NCI-H446 (cell line): ENCODE measurements around the gene TSHZ2.

Source experiments
- DNase-seq, 2 experiments: peaks; one replicate each; lab custom pipeline; 2025; lab: John Stamatoyannopoulos, UW

Gene TSHZ2

DNA sequence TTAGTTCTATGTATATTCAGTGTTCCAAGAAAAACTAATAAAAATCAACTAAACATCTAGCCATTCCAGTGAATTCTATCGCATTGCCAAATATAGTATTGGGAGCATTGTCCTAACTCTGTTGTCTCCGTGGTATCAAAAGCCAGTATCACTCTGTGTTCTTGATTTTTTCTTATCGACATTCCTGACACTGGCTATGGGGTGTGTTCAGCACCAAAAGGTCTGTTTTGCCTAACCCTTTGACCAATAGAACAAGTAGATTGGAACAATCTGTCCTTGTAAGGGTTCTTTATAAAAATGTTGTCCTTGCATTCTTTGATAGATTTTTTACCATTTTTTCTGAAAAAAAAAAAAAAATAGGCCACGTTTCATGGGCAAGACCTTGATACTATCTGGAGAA lies 161.5 kb downstream of the TSHZ2 start:
- no peak for DNase-seq

DNA sequence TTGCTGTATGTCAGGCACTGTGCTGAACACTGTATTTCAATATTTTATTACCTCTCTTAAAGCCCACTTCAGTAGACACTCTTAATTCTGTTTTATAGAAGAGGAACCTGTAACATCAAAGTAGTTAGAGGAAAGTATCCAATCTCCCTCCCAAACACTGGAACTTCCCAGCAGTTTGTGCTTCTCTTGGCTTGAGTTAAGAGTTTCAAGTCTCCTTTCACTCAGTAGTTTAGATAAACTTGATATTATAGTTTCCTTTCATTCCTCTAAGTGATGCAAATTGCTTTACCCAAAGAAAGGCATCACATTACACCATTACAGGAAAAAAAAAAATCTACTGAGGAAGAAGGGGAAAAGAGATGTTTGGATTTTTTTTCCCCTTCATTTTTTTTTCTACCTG lies 164.3 kb downstream of the TSHZ2 start:
- no peak for DNase-seq

- no peak for DNase-seq
Measured at GRCh38 chr20:53138454-53139262, 166.5 kb downstream of the TSHZ2 start.

GRCh38 chr20:53141201-53142050 lies 169.3 kb downstream of the TSHZ2 start:
- no peak for DNase-seq

GRCh38 chr20:53142225-53143127 lies 170.3 kb downstream of the TSHZ2 start:
- no peak for DNase-seq

DNA sequence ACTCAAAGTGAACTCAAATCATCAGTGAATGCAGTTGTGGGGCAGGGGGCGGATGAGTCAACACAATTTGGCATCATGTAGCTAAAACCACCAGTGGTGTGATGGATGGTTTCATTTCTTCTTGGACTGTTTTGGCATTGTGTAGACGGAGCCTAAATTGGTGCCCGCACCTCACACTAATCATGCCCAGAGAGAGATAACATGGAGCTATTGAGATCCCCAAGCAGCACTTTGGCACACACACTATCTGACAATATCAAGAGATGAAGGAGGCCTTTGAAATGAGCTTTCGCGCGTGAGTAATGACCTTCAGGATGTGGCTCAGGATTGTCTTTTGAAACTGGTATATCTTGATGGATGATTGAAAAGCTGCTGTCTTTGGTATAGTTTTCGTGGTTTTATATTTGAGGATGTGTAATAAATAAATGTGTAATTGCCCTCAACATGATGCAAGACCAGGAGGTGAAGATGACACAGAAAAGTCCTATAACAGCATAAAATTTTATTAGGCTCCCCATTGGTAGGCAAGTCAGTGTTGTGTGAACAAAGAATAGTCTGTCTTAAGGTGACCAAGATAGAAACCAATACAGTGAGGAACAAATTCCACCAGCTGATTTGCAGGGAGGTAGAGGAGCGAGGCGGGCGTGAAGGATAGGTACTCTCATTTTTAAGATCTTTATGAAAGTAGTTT lies 174.2 kb downstream of the TSHZ2 start:
- DNase-seq: no peak

DNA sequence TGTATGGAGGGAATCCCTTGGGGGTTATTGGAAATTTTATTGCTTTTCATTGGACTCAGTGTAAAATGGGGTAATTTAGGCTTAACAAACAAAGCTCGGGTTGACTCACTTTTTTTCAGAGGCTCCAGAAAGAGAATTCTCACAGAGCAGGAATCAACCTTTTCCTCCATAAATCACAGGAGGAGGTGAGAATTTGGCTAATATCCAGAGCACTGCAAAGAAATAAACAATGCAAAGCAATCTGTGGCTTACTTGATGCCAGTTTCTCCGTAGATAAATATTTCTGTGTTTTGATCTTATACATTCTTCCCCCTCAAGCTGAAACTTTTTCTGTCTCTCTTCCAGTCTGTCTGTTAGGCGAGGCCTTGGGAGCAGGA lies 176.6 kb downstream of the TSHZ2 start:
- peak in 1 of 2 experiments; percentile 38 for DNase-seq

- no peak for DNase-seq
Measured at GRCh38 chr20:53149148-53149889, 177.2 kb downstream of the TSHZ2 start.

GRCh38 chr20:53149890-53150205 lies 177.7 kb downstream of the TSHZ2 start:
- no peak for DNase-seq

DNA sequence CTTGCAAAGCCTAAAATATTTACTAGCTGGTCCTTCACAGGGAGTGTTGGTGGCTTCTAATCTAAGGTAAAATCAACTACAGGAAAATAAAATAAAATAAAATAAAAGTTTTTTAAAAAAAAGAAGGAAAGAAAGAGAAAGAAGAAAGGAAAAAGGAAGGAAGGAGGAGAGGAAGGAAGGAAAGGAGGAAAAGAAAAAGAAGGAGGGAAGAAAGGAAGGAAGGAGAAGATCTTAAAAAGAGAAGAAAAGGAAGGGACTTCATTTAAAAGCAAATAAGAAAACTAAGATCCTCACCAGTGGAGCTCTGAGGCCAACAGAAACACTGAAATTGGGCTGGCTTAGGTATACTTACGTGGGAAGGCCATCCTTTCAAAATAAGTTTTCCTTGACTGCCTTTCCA lies 178.4 kb downstream of the TSHZ2 start:
- no peak for DNase-seq

GRCh38 chr20:53152228-53152627 lies 180.1 kb downstream of the TSHZ2 start:
- no peak for DNase-seq

DNA sequence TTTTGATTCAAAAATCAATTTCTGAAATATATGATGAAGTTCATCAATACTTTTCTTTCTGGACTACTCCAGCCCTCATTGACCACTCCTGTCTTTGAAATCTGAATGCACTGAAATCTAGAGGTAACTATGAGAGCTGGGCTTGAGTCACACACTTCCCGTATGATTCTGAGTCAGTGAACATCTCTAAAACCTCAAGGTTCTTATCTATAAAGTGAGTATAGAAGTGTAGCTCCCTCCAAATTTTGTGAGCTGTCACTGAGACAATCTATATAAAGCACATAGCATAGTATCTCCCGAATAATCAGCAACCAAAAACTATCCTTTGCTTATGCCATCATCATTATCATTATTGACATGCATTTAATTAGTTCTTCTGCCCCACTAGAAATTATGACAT lies 182.4 kb downstream of the TSHZ2 start:
- no peak for DNase-seq

DNA sequence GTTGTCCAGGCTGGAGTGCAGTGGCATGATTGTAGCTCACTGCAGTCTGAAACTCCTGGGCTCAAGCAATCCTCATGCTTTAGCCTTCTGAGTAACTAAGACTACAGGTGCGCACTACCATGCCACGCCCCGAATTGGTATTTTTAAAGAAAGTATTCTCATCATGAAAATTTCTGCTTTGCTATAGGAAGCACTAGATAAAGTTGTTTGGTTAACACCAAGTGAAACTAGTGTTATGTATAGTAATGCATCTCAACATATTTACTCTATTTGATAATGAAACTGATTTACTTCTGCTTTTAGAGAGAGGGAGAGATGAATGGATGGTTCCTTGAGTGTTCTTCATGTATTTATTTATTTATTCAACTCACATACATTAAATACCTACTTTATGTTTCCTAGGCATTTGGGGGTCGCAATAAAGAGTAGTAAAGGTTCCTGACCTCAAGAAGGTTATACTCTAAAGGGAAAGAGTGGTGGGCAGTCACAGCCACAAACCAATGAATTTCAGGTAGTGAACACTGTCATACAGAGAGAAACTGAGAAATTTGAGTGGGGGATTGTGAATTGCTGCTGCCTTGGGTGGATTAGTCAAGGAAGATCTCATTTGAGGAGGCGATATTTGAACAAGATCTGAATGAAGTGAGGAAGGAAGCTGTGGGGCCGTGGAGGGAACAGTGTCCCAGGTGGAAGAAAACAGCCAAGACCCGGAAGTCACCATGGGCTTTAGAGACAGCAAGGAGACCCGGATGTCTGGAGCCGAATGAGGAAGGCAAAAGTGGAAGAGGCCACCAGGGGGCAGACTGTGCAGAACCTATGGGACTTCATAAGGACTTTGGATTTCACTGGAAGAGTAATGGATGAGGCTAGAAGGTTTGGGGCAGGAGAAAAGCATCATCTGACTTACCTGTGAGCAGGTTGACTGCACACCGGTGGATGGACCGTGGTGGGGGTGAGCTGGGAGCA lies 185.6 kb downstream of the TSHZ2 start:
- peak in 1 of 2 experiments; percentile 48 for DNase-seq

GRCh38 chr20:53159160-53159559 lies 187.0 kb downstream of the TSHZ2 start:
- no peak for DNase-seq

GRCh38 chr20:53161073-53161472 lies 188.9 kb downstream of the TSHZ2 start:
- DNase-seq: no peak

- DNase-seq: no peak
Measured at GRCh38 chr20:53161473-53161872, 189.3 kb downstream of the TSHZ2 start.

- DNase-seq: no peak
Measured at GRCh38 chr20:53162251-53162835, 190.2 kb downstream of the TSHZ2 start.

- DNase-seq: no peak
Measured at GRCh38 chr20:53163486-53163885, 191.3 kb downstream of the TSHZ2 start.

- no peak for DNase-seq
Measured at GRCh38 chr20:53164072-53164471, 191.9 kb downstream of the TSHZ2 start.
